NCI-H2227 (cell line): ENCODE measurements around the gene MYO5A.
"Not testable (repeated sequence)": the region's sequence is repeated elsewhere in the genome, so short reads cannot be mapped to it uniquely, and the experiment has no call there.

Experiments
- DNase-seq: peaks from one replicate; lab custom pipeline; 2025; ENCODE audit not compliant: unreplicated experiment; lab: John Stamatoyannopoulos, UW

MYO5A gene

GRCh38 chr15:52509500-52510245 lies 19.0 kb downstream of the MYO5A start:
- no peak for DNase-seq

GRCh38 chr15:52506549-52506948 lies 22.1 kb downstream of the MYO5A start:
- no peak for DNase-seq

- DNase-seq, result no peak
Observed at GRCh38 chr15:52505151-52505550, 23.5 kb downstream of the MYO5A start.

- no peak for DNase-seq
Observed at GRCh38 chr15:52503788-52504496, 24.7 kb downstream of the MYO5A start.

GRCh38 chr15:52502608-52503007 lies 26.1 kb downstream of the MYO5A start:
- no peak for DNase-seq

GRCh38 chr15:52499506-52499905 lies 29.2 kb downstream of the MYO5A start:
- no peak for DNase-seq

GRCh38 chr15:52498706-52499105 lies 30.0 kb downstream of the MYO5A start:
- no peak for DNase-seq

GRCh38 chr15:52496776-52497470 lies 31.8 kb downstream of the MYO5A start:
- no peak for DNase-seq

- no peak for DNase-seq
Observed at GRCh38 chr15:52496175-52496574, 32.5 kb downstream of the MYO5A start.

GRCh38 chr15:52495125-52495524 lies 33.6 kb downstream of the MYO5A start:
- no peak for DNase-seq

GRCh38 chr15:52493968-52494367 lies 34.7 kb downstream of the MYO5A start:
- DNase-seq, result no peak

- DNase-seq, result no peak
Observed at GRCh38 chr15:52492132-52492531, 36.5 kb downstream of the MYO5A start.

GRCh38 chr15:52491472-52491871 lies 37.2 kb downstream of the MYO5A start:
- DNase-seq, result no peak

GRCh38 chr15:52489430-52489829 lies 39.2 kb downstream of the MYO5A start:
- not testable (repeated sequence) for DNase-seq

- DNase-seq, result no peak
Observed at GRCh38 chr15:52488830-52489229, 39.9 kb downstream of the MYO5A start.

GRCh38 chr15:52486003-52486996 lies 42.4 kb downstream of the MYO5A start:
- no peak for DNase-seq

- no peak for DNase-seq
Observed at GRCh38 chr15:52485290-52485689, 43.4 kb downstream of the MYO5A start.

- no peak for DNase-seq
Observed at GRCh38 chr15:52483707-52484106, 45.0 kb downstream of the MYO5A start.

GRCh38 chr15:52481915-52482314 lies 46.8 kb downstream of the MYO5A start:
- DNase-seq, result no peak

- no peak for DNase-seq
Observed at GRCh38 chr15:52480990-52481389, 47.7 kb downstream of the MYO5A start.

- DNase-seq, result no peak
Observed at GRCh38 chr15:52466716-52467115, 62.0 kb downstream of the MYO5A start.
